ENCODE measurements around the gene FBH1. TPM values are rescaled to one million over a fixed set of nuclear protein-coding genes. Genes with fewer than 3 reads are reported as not detected.

The FBH1 gene
- total RNA-seq, 2 experiments from 2014 or later, result 33.9 to 34.2 TPM

GRCh38 chr10:5900247-5900646 lies 10.2 kb downstream of the FBH1 start:
- no peak for TF ChIP-seq CTCF (IDR thresholded peaks at IDR 0.05)
- no peak overlapping the region for H3K27ac ChIP-seq (ENCODE audit: low read depth in 1 of 2, low read length in 2 of 2)
- Mint-ChIP-seq H3K4me1 (ENCODE audit: low read depth) (peaks cover 39% of the 10 kb centered on the region), H3K9me3 (no peaks in the 10 kb centered on the region), H3K27me3 (no peaks in the 10 kb centered on the region), H3K4me3 (no peak overlapping the region), H3K36me3 (ENCODE audit: low read depth) (peaks cover 56% of the 10 kb centered on the region), H3K27ac (no peak overlapping the region)
- no peak overlapping the region for H3K4me3 ChIP-seq (ENCODE audit: low read length)
- DNase-seq (no peak), ATAC-seq (ENCODE audit: poor library complexity) (no peak)
- ChIA-PET POLR2A (interaction anchor here (1.3 to 1.8 kb wide), 2 partner anchors 10 to 12 kb away, joined by 3 to 6 read pairs; partner anchors contain the start of genes ANKRD16 and FBH1), CTCF (no interaction called here)
- intact Hi-C loops (cut with DNase I, micrococcal nuclease), result no loop called here
- H3K36me3 ChIP-seq (ENCODE audit: insufficient read depth, low read length), result no peaks in the 10 kb centered on the region
- H3K27me3 ChIP-seq (ENCODE audit: control insufficient read depth in 1 of 2, insufficient read depth in 2 of 2, low read length in 2 of 2), result no peaks in the 10 kb centered on the region
- H3K4me1 ChIP-seq (ENCODE audit: insufficient read depth, low read length), result peaks cover 12% of the 10 kb centered on the region
- peaks cover 3 to 7% of the 10 kb centered on the region in 2 experiments for H3K9me3 ChIP-seq (ENCODE audit: control insufficient read depth in 1 of 2, insufficient read depth in 1 of 2, low read length in 2 of 2)

- ChIA-PET CTCF (interaction anchor here (0.6 kb wide), 1 partner anchor 346 kb away, joined by 7 read pairs; no protein-coding TSS in a partner anchor), POLR2A (interaction anchor here (0.8 to 1.1 kb wide), 2 partner anchors 8 to 14 kb away, joined by 3 to 4 read pairs; no protein-coding TSS in a partner anchor)
- no peak overlapping the region for H3K27ac Mint-ChIP-seq
- Histone ChIP-seq H3K4me3 (ENCODE audit: low read length) (no peak overlapping the region), H3K27ac (ENCODE audit: low read depth in 1 of 2, low read length in 2 of 2) (no peak overlapping the region), H3K9me3 (ENCODE audit: control insufficient read depth in 1 of 2, insufficient read depth in 1 of 2, low read length in 2 of 2) (peaks cover 3 to 7% of the 10 kb centered on the region in 2 experiments), H3K27me3 (ENCODE audit: control insufficient read depth in 1 of 2, insufficient read depth in 2 of 2, low read length in 2 of 2) (no peaks in the 10 kb centered on the region), H3K36me3 (ENCODE audit: insufficient read depth, low read length) (peaks cover 10% of the 10 kb centered on the region), H3K4me1 (ENCODE audit: insufficient read depth, low read length) (peaks cover 4% of the 10 kb centered on the region)
- ATAC-seq (ENCODE audit: poor library complexity) (no peak), DNase-seq (no peak)
- peaks cover 55% of the 10 kb centered on the region for H3K36me3 Mint-ChIP-seq (ENCODE audit: low read depth)
- H3K4me1 Mint-ChIP-seq (ENCODE audit: low read depth), result peaks cover 31% of the 10 kb centered on the region
- no peak overlapping the region for H3K4me3 Mint-ChIP-seq
- no peaks in the 10 kb centered on the region for H3K27me3 Mint-ChIP-seq
- TF ChIP-seq CTCF (IDR thresholded peaks at IDR 0.05), result no peak
- no peaks in the 10 kb centered on the region for H3K9me3 Mint-ChIP-seq
- intact Hi-C loops (cut with DNase I, micrococcal nuclease), result no loop called here
Observed at GRCh38 chr10:5902511-5903274, 12.7 kb downstream of the FBH1 start.

GRCh38 chr10:5903563-5903962 lies 13.5 kb downstream of the FBH1 start:
- no peak overlapping the region for H3K27ac ChIP-seq (ENCODE audit: low read depth in 1 of 2, low read length in 2 of 2)
- DNase-seq (no peak), ATAC-seq (ENCODE audit: poor library complexity) (no peak)
- H3K4me3 ChIP-seq (ENCODE audit: low read length), result no peak overlapping the region
- TF ChIP-seq CTCF (IDR thresholded peaks at IDR 0.05), result no peak
- ChIA-PET CTCF (no interaction called here), POLR2A (interaction anchor here (0.8 to 1.1 kb wide), 2 partner anchors 9 to 15 kb away, joined by 3 to 4 read pairs; no protein-coding TSS in a partner anchor)
- no peaks in the 10 kb centered on the region for H3K27me3 ChIP-seq (ENCODE audit: control insufficient read depth in 1 of 2, insufficient read depth in 2 of 2, low read length in 2 of 2)
- H3K4me1 ChIP-seq (ENCODE audit: insufficient read depth, low read length), result peaks cover 4% of the 10 kb centered on the region
- intact Hi-C loops (cut with DNase I, micrococcal nuclease), result no loop called here
- Mint-ChIP-seq H3K4me1 (ENCODE audit: low read depth) (peaks cover 37% of the 10 kb centered on the region), H3K27me3 (no peaks in the 10 kb centered on the region), H3K9me3 (no peaks in the 10 kb centered on the region), H3K36me3 (ENCODE audit: low read depth) (peaks cover 56% of the 10 kb centered on the region), H3K27ac (no peak overlapping the region), H3K4me3 (no peak overlapping the region)
- peaks cover 15% of the 10 kb centered on the region for H3K36me3 ChIP-seq (ENCODE audit: insufficient read depth, low read length)
- peaks cover 0 to under 1% of the 10 kb centered on the region in 2 experiments for H3K9me3 ChIP-seq (ENCODE audit: control insufficient read depth in 1 of 2, insufficient read depth in 1 of 2, low read length in 2 of 2)
